RCC 7860 (cell line): ENCODE measurements around the gene ZIC2.
"Not testable (repeated sequence)": the region's sequence is repeated elsewhere in the genome, so short reads cannot be mapped to it uniquely, and the experiment has no call there.

Source experiments
- DNase-seq: peaks from one replicate; pipeline ENCODE4 v3.0.0-alpha.2; 2015; ENCODE audit warnings: low spot score
- FAIRE-seq: peaks from 2 replicates; lab custom pipeline; 2012; peaks lifted over from hg19 to GRCh38; lab: Jason Lieb, UNC

ZIC2 gene

GRCh38 chr13:99997702-99998214 lies 16.2 kb downstream of the ZIC2 start:
- FAIRE-seq, result no peak
- DNase-seq, result no peak

- DNase-seq, result no peak
- no peak for FAIRE-seq
Observed at GRCh38 chr13:99998261-99998660, 16.7 kb downstream of the ZIC2 start.

DNA sequence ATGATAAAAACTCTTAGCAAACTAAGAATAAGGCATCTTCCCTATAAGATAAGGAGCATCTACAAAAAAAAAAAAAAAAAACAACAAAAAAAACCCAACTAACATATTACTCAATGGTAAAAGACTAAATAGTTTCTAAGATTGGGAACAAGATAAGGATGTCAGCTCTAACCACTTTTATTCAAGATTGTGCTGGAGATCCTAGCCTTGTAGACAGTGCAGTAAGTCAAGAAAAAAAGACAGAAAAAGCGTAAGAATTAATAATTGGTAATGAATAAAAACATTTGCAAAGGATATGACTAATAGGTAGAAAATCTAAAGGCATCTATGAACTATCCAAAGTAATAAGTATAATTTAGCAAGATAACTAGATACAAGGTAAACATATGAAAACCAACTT lies 33.0 kb downstream of the ZIC2 start:
- no peak for DNase-seq
- FAIRE-seq, result no peak

DNA sequence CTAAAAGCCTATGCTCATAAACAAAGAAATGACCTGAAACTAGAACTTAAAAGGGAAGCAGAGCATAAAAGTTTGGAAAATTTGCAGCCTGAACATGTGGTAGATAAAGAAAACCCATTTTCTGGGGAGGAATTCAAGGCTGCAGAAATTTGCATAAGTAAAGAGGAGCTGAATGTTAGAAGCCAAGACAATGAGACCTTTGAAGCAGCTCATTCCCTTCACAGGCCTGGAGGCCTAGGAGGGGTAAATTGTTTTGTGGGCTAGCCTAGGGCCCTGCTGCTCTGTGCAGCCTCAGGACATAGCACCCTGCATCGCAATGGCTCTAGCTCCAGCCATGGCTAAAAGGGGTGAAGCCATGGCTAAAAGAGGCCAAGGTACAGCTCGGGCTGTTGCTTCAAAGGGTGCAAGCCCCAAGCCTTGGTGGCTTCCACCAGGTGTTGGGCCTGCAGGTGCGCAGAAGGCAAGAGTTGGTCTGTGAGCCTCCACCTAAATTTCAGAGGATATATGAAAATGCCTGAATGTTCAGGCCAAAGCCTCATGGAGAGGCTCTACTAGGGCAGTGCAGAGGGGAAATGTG lies 38.3 kb downstream of the ZIC2 start:
- FAIRE-seq (no peak), DNase-seq (no peak)

DNA sequence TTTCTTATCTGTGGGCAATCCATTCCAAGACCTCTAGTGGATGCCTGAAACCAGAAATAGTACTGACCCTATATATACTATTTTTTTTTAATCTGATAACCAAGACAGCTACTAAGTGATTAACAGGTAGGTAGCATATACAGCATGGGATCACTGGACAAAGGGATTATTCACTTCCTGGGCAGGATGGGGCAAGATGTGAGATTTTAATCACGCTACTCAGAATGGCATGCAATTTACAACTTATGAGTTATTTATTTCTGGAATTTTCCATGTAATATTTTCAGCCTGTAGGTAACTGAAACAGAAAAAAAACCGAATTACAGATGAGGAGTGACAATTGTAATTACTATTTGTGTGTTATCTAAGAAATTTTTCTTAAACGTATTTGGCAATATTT lies 41.2 kb downstream of the ZIC2 start:
- DNase-seq (no peak), FAIRE-seq (no peak)

GRCh38 chr13:100024023-100024422 lies 42.4 kb downstream of the ZIC2 start:
- no peak for DNase-seq
- no peak for FAIRE-seq

- DNase-seq, result no peak
- no peak for FAIRE-seq
Observed at GRCh38 chr13:100029933-100030332, 48.3 kb downstream of the ZIC2 start.

GRCh38 chr13:100032642-100033041 lies 51.1 kb downstream of the ZIC2 start:
- not testable (repeated sequence) for FAIRE-seq, DNase-seq

DNA sequence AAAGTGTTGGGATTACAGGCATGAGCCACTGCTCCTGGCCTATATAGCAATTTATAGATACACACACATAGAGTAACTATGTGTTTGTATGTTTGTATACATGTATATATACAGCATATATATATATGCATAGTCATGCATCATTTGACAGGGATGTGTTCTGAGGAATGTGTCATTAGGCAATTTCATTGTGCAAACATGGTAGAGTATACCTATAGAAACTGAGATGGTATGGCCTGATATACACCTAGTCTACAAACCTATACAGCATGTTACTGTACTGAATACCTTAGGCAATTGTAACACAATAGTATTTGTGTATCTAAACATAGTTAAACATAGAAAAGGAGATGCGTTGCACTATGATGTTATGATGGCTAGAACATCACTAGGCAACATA lies 54.4 kb downstream of the ZIC2 start:
- DNase-seq (no peak), FAIRE-seq (no peak)
